Choroid plexus epithelial cell (primary cell): Measurements from ENCODE around the gene UBR4.

Experiments used
- DNase-seq: peaks from one replicate; pipeline ENCODE4 v3.0.0-alpha.2; 2010; ENCODE audit warnings: low read depth
- H3K4me3 ChIP-seq: 2 replicates; pipeline ENCODE4 v1.5.1; 2011; ENCODE audit warnings: low read depth, mild to moderate bottlenecking, control low read depth, low read length, moderate library complexity
- TF ChIP-seq, protein P1 (sequence below): conservative IDR thresholded peaks from 2 replicates; pipeline ENCODE4 v1.5.1; 2011; ENCODE audit warnings: low read depth, mild to moderate bottlenecking, control low read depth, inconsistent platforms, low read length, moderate library complexity

UBR4 gene

DNA sequence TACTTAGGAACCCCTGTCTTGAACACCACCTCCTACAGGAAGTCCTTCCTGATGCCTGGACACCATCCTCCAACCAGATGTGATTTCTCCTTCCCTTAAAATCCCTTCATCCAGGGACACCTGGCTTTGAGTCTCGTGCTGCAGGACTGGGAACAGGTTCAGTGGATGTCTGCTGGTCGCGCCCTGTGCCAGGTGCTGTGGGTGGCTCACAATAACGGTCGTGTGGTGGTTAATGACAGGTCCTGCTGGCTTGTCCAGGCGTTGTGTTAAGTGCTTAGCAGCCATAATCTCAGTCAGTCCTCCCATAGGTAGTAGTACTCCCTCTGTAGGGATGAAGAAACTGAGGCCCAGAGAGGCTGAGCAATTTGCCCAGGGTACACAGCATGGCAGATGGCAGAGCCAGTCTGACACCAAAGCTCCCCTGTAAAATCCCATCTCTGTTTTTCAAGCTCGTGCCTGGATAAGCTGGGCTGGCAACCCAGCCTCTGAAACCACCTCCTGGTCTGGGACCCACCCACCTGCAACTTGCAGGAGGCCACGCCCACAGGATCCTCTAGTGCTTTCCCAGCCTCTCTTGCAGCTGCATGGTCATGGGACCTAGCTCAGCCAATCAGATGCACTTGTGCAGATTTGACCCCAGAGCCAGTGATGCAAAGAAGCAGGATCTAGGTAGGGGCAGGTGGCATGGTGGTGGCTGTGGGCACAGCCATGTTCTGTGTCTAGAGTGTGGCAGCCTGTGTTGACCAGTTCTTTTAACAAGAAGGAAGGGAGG is 147.6 kb downstream of the UBR4 start:
- TF ChIP-seq, protein P1, sequence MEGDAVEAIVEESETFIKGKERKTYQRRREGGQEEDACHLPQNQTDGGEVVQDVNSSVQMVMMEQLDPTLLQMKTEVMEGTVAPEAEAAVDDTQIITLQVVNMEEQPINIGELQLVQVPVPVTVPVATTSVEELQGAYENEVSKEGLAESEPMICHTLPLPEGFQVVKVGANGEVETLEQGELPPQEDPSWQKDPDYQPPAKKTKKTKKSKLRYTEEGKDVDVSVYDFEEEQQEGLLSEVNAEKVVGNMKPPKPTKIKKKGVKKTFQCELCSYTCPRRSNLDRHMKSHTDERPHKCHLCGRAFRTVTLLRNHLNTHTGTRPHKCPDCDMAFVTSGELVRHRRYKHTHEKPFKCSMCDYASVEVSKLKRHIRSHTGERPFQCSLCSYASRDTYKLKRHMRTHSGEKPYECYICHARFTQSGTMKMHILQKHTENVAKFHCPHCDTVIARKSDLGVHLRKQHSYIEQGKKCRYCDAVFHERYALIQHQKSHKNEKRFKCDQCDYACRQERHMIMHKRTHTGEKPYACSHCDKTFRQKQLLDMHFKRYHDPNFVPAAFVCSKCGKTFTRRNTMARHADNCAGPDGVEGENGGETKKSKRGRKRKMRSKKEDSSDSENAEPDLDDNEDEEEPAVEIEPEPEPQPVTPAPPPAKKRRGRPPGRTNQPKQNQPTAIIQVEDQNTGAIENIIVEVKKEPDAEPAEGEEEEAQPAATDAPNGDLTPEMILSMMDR, result no peak
- no peak for DNase-seq
- H3K4me3 ChIP-seq, result no peak overlapping the region

DNA sequence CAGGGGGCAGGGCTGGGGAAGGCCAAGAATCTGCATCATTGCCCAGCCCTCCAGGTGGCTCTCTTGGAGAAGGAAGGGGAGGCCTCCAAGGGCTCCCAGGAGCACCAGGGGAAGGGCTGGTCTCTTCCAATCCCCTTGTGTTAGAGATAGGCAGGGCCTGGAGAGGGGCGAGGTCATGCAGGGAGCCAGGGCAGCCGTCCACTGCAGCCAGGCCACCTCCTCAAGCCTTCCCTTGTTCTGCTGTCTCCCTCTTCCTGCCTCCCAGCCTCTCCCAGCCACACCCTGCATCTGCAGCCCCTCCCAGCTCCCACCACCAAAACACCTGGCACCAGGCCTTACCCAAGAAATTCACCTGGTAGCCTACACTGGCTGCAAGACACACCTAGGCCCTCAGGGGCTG is 148.3 kb downstream of the UBR4 start:
- H3K4me3 ChIP-seq, result no peak overlapping the region
- DNase-seq, result no peak
- TF ChIP-seq, protein P1, result no peak

DNA sequence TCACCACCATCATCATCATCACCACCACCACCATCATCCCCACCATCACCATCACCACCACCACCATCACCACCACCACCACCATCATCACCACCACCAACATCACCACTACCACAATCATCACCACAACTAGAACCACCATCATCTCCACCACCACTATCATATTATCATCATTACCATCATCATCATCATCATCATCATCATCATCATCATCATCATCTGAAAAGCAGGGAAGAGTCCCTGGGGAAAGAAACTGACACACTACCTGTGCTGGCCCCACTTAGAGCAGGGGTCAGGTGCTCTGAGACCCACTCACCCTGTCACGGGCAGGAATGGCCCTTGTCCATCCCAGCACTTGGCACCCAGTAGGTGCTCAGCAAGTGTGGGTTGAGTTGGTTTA is 148.7 kb downstream of the UBR4 start:
- TF ChIP-seq, protein P1, result no peak
- no peak for DNase-seq
- no peak overlapping the region for H3K4me3 ChIP-seq

DNA sequence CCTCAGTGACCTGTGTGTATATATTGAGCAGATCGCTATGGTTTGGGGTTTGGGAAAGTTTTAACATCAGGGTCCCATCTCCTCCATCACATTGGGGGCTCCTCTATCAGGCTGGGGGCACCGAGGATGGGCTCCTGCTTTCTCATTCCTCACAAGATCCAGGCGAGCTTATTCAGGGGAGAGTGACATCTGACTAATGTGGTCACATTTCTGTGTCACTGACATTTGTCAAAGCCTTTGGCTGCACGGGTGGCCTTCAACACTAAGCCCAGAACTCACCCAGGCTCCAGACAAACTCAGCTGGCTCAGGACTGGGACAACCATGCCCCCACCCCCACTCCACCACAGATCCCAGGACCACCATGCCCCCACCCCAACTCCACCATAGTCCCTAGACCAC is 150.3 kb downstream of the UBR4 start:
- DNase-seq, result no peak
- H3K4me3 ChIP-seq, result no peak overlapping the region
- TF ChIP-seq, protein P1, result no peak

DNA sequence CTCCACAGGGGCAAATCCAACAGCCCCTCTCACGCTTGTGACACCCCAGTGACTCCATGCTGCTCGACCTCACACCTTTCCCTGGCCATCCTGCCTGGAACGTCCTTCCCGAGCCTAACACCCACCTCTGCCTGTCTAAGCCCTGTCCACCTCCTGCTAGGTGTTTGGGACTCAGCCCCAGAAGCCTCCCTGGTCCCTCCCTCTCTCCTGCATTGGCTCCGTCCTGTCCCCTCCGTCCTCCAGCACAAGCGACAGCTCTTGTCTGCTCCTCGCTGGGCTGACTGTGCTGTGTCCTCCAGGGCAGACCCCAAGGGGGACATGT is 151.6 kb downstream of the UBR4 start:
- TF ChIP-seq, protein P1, result no peak
- H3K4me3 ChIP-seq, result no peak overlapping the region
- DNase-seq, result no peak

DNA sequence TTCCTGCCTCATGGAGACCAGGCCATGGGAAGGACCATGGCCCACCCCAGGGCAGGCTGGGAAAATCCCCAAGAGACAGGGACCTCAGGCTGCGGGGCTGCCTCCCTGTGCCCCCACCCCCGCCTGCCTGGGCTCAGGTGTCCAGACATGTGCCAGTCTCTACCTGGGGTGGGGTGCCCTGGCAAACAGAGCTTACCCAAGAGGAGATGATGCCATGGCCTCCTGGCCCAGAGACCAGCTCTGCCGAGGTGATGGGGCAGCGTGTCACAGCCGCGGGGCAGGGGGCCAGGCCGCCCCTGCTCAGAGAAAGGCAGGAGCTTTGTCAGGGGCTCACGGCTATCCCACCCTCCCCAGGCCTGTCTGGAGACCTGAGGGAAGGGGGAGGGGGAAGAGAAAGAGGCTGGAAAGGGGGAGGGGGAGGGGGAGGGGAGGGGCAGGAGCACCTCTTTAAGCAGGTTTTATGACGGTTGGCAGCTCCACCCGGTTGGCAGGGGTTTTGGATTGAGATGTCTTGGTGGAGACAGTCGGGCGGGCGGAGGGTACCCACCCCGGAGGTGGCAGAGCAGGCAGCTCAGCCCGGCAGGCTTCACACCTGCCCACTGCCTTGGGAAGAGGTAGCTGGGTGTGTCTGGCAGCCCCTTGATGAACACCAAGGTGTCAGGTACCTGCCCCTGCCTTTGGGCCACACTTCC is 152.1 kb downstream of the UBR4 start:
- TF ChIP-seq, protein P1, result no peak
- H3K4me3 ChIP-seq, result no peak overlapping the region
- DNase-seq, result no peak
